GM18861 (cell line): ENCODE results near the gene CUEDC2.
A peak's percentile ranks its signal among the peaks of the same experiment; 100 is the strongest.
"Not testable (repeated sequence)": the region's sequence is repeated elsewhere in the genome, so short reads cannot be mapped to it uniquely, and the experiment has no call there.

Experiments
- ATAC-seq: cut with Tn5 transposase; IDR thresholded peaks from one replicate; pipeline ENCODE4 v1.9.1; 2021; ENCODE audit not compliant: unreplicated experiment

Gene CUEDC2

GRCh38 chr10:102454662-102455487, 22.5 kb upstream of the CUEDC2 start:
- not testable (repeated sequence) for ATAC-seq

DNA sequence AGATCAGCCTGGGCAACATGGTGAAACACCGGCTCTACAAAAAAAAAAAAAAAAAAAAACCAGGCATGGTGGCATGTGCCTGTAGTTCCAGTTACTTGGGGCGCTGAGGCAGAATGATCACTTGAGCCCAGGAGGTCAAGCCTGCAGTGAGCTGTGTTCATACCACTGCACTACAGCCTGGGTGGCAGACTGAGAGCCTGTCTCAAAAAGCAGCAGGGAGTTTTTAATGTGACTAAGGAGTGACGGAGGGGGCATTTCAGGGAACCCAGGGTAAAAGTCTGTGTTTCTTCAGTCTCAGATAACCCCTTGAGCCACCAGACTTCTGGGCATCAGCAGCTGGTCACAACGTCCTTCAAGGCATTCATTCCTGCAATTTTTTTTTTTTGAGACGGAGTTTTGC, 21.1 kb upstream of the CUEDC2 start:
- no peak for ATAC-seq

- no peak for ATAC-seq
Observed at GRCh38 chr10:102452672-102453340, 20.4 kb upstream of the CUEDC2 start.

- no peak for ATAC-seq
Observed at GRCh38 chr10:102451105-102451969, 19.0 kb upstream of the CUEDC2 start, which contains the start of gene C10orf95. C10orf95 (minus strand) TSS chr10:102451543; CDS start chr10:102451093, 450 bp downstream.

DNA sequence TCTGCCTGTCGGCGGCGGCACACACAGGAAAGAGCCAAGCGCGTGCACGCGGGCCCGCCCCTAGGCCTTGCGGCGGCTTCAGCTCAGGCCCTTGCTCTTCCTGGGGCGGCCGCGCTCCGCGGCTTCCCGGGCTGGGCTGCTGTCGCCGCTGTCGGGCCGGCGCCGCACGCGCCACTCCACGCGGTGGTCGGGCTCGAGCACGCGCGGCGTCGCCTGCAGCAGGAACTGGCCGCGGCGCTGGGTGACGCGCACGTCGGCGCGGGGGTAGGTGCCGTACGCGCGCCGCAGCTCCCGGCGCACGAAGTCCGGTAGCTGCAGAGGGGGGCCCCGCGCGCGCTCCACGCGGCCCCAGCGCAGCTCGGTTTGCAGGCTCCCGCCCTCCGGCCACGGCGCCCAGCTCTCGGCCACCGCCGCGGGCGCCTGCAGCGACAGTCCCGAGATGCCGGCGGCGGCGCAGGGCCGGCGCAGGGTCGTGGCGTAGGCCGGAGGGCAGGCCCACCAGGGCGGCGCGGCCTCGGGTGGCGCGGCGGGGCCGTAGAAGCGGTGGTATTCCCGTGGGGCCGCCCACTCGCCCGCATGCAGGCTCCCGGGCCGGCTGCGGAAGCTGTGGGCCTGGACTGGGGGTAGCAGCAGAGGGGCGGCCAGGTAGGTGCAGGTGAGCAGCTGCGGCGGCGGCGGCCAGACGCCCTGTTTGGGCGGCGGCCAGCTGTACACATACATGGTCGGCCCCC, 18.2 kb upstream of the CUEDC2 start:
- ATAC-seq = peak; percentile 78

- ATAC-seq = no peak
Observed at GRCh38 chr10:102450124-102450373, 17.7 kb upstream of the CUEDC2 start.

DNA sequence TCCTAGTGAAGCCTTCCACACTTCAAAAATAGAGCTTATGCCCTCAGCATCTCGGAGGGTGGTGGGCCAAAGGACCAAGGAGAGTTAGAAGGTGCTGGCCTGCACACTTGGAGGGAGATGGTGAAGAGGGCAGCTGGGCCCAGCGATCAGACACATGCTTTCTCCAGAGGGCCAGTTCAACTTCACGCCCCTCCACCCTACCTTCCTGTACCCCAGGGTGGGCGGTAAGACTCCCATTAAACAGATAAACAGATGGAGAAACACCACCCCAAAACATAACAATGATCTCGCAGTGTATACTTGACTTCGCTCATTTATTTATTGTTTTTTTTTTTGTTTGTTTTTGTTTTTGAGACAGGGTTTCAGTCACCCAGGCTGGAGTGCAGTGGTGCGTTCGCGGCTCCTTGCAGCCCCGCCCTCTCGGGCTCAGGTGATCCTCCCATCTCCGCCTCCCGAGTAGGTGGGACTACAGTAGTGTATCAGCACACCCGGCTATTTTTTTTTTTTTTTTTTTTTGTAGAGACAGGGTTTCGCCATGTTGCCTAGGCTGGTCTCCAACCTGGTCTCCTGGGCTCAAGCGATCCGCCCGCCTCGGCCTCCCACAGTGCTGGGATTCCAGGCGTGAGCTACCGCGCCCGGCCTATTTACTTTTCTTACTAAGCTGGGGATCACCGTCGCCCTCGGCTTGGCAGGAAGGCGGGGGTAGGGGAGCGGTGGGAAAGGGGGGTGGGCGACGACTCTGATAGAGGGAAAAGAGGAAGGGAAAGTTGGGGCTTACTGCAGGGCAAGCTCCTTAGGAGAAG, 17.1 kb upstream of the CUEDC2 start:
- no peak for ATAC-seq

DNA sequence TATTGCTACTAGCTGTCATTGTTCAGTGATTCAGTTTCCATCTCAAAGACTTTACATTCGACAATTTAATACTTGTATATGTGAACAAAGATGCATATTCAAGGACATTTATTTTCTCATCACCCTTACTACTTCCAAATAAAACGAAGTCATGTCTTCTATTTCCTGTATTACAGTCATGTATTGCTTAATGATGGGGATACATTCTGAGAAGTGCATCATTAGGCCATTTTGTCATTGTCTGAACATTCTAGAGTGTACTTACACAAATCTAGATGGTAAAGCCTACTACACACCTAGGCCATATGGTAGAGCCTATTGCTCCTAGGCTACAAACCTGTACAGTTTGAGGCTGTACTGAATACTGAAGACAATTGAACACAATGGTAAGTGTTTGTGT, 12.5 kb upstream of the CUEDC2 start:
- no peak for ATAC-seq

DNA sequence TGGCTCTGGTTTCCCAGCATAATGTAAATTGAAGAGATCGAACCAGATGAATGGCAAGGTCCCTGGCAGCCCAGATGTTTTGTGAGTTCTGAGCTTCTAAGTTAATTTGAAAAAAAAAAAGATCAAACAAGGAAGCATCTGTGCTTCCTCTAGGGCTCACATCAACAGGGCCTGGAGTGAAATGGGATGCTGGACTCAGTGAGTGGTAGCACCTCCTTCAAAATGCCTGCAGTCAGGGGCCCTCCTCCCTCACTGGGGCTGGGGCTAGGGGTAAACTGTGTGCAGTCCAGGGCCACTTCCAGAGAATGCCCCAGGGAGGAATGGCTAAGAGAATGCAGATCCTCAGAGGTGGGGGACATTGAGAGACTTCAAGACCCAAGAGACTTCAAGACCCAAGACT, 6.0 kb upstream of the CUEDC2 start:
- no peak for ATAC-seq

GRCh38 chr10:102437515-102437914, 5.1 kb upstream of the CUEDC2 start:
- ATAC-seq = no peak

DNA sequence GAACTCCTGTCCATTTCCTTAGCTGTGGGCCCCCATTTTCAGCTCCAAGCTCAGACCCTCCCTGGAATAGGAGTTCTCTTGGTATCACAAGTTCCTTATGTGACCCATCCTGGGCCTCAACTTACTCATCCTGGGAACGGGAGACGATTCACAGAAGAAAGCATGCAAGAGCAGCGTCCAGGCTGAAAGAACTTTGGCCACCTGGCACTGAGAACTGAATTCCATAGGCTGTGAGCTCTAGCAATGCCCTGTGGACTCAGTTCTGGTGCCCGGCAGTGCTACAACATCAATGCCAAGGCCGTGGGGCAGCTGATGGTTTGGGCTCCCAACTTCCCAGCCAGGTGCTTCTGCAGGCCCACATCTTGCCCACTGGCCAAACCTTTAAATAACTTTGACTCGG, 3.9 kb upstream of the CUEDC2 start:
- ATAC-seq = no peak

DNA sequence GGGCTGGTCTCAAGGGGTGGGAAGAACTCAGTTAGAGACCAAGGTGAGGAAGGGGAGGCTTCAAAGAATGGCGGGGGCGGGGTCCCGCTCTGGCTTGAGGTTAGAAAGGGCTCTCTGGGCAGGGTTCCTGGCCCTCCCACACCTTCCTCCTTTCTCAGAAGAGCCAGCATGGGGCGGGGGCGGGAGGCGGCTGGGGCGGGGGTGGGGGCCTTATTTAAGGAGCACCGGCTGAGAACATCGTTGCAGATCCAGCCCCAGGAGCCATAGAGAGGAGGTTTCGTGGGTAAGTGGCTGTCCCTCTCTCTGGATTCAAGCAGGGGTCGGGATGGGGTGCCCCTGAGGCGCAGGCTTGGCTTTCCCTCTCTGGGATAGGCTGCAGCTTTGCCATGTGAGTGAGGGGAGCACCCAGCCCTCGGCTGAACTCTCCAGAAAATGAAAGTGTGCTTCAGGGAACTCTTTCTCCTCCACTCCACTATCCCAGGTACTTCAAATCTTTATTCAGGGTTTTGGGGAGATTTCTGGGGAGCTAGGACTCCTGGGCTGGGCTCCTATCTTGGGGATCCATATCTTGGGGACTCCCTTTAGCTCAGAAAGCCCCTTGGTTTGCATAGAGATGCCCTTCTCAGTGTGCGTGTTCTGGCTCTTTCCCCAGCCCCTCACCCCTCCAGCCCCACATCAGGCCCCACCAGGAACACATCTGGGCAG, 3.3 kb upstream of the CUEDC2 start:
- ATAC-seq = no peak

GRCh38 chr10:102435133-102435497, 2.7 kb upstream of the CUEDC2 start:
- ATAC-seq = no peak

DNA sequence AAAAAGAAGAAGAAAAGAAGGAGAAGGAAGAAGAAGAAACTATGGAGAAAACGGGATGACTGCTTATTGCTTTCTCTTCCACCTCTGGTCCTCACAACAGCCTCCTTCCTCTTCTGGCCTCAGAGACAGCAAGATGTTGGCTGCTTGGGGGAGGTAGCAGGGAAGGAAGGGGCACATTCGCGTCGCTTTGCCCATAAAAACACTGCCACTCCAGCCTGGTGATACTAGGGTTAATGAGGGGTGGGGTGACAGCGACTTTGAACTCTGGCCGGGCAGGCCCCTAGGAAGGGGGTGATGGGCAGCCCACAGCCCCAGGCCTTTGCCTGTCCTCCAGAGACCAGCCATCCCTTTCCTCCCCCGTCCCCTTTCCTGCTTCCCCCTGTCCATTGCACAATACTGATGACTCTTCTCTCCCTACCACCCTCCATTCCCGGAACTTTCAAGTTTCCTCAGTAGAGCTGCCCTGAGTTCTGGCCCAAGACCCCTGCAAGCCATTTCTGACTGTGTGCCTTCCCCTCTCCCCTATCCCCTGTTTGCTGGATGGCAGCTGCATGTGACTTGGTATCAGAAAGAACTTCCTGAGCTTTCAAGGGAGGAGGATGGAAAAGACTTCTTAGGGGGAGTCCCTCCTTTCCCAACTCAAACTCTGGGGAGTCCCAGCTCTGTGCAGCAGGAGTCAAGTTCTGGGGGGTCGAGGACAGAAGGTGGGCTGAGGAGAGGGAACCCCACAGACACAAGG, 2.2 kb upstream of the CUEDC2 start:
- no peak for ATAC-seq

DNA sequence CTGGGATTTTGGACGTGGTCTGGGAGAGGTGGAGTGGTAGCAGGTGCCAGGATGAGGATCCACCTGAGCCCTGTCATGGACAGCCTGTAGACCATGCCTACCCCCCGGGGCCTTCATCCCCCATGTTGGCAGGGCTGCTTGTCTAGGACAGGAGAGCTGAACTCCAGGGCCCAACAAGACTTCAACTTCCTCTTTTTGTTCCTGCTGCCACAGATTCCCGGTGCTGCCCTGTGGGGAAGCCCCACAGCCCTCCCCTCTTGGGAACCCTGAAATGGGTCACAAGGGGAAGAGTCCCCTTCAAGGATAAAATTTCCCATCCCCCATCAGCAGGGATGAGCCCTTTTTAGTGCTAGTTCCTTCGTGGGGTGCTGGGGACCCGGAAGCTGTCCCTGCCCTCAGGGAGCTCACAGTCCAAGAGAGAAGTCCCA, 1.3 kb upstream of the CUEDC2 start:
- ATAC-seq = no peak

GRCh38 chr10:102431452-102432124, 786 bp downstream of the CUEDC2 start:
- ATAC-seq = no peak

GRCh38 chr10:102429468-102429867, 2.9 kb downstream of the CUEDC2 start:
- ATAC-seq = no peak

DNA sequence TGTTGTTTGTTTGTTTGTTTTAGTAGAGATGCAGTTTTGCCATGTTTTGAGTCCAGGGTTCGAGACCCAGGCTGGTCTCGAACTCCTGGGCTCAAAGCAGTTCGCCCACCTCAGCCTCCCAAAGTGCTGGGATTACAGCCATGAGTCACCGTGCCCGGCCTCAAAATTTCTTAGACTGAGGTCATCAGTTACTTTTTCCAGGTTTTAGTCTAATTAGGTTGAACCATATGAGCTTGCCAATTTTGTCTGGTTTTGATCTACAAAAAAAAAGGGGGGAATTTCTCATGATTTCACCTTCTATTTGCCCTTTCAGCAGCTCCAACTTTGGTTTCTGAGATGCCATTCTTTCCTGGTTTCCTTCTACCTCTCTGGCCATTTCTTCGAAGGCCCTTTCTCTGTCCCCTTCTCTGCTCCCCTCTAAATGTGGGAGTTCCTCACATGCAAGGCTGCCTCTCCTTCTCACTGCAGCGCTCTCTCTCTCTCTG, 5.5 kb downstream of the CUEDC2 start:
- ATAC-seq = no peak
